Lower lobe of right lung (tissue), 2 donors: ENCODE data around the gene TRAPPC2. TPM values are rescaled to one million over a fixed set of nuclear protein-coding genes. Genes with fewer than 3 reads are reported as not detected.

ENCODE experiments used
- ATAC-seq, 2 donors: fragments of 200-7000 bp; cut with Tn5 transposase; one replicate each; pipeline ENCODE4 v1.9.1; 2020 to 2022; ENCODE audit warnings: mild to moderate bottlenecking in 2 of 2, moderate library complexity in 2 of 2
- DNase-seq: peaks from one replicate; pipeline ENCODE4 v3.0.0-alpha.2; 2020
- H3K27ac ChIP-seq: fragments of 200-600 bp; one replicate; pipeline ENCODE4 v1.8.0; 2022
- H3K27me3 ChIP-seq: fragments of 200-600 bp; one replicate; pipeline ENCODE4 v1.8.0; 2022; ENCODE audit warnings: low read depth
- H3K36me3 ChIP-seq: fragments of 200-600 bp; one replicate; pipeline ENCODE4 v1.8.0; 2022; ENCODE audit warnings: mild to moderate bottlenecking
- H3K4me1 ChIP-seq: fragments of 200-600 bp; one replicate; pipeline ENCODE4 v1.8.0; 2022
- H3K4me3 ChIP-seq: fragments of 200-600 bp; one replicate; pipeline ENCODE4 v1.8.0; 2022; ENCODE audit warnings: mild to moderate bottlenecking
- H3K9me3 ChIP-seq: fragments of 200-600 bp; one replicate; pipeline ENCODE4 v1.8.0; 2022
- intact Hi-C: fragments of 100-400 bp; cut with DNase I; formaldehyde crosslinking; loops from one replicate; pipeline ENCODE4 v1.11.0; 2022
- total RNA-seq: library from RNA; stranded (reverse); fragmentation: NEBNext Ultra II Directional; extraction: Animal tissue kit (Norgen Biotek cat#: 25700); gene quantifications from one replicate; pipeline ENCODE4 v1.2.1, GENCODE V29; 2021
- TF ChIP-seq, protein P1 (sequence below): fragments of 200-600 bp; IDR thresholded peaks from one replicate; pipeline ENCODE4 v1.8.0; 2022; ENCODE audit warnings: antibody characterized with exemption, mild to moderate bottlenecking
- donor health status: DM: no; HTN: yes; CAD: no; lungs with severe emphysema.

TRAPPC2 gene
- total RNA-seq, 1 donor from 2014 or later, result 15.8 TPM

DNA sequence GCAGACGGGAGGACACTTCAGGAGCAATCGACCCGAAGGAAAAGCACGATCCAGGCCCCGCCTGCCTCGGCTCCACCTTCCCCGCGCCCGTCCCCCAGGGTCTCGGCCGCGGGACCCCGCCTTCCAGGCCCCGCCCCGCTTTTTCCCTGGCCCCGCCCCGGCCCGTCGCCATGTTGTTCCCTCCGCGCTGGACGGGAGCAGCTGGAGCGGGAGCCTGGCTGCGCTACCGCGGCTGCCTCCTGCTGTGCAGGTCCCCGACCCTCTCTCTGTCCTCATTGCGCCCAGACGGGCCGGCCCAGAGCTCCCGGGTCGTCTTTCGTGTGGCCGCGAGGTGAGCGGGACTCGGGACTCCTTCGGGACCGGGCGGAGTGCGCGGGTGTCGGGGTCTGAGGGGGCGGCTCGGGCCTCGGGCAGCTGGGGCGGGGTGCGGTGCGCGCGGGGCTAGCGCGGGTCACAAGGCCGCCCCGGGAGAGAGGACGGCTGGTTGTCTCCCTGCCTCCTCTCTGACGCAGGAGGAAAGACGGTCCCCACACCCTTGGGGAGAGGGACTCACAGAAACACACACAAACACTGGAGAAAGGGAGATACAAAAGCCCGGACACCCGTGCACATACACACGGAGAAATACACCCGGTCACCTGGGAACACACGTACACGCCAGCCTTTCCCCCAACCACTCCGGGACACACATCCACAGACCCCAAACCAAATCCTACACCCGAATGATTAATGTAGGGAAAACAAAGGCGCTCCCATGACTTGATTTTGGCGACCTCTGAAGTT, 45.3 kb downstream of the TRAPPC2 start, which contains the start of gene RAB9A:
RAB9A (plus strand) TSS at position 171 of the 783 bp plus-strand sequence. CDS start 19,619 bp downstream, outside the sequence.
- DNase-seq (peak; percentile 86), ATAC-seq (peak; percentile 99)
- intact Hi-C loops, result no loop called here

DNA sequence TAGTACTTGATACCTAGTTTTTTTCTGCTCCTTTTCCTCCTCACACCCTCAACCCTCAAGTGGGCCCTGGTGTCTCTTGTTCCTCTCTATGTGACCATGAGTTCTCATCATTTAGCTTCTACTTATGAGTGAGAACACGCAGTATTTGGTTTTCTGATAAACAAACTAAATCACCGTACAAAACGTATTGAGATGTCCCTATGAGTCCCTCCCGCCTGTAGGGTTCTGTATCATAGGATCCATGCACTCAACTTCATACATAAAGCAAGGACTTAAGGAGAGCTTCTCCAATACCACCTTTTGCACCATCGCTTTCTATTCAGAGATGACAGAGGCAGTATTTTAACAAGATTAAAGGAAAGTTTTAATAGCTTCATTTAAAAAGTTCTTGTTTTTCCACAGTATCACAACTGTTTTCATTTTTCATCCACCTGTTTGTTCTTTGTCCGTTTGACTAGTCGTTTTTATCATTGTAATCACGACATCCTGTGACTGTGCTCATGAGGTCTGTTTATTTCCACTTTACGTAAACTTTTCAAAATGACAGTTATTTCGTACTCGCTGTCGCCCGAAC, 45.9 kb downstream of the TRAPPC2 start:
- Histone ChIP-seq H3K27me3 (no peaks in the 10 kb centered on the region), H3K4me3 (peak overlapping the region; percentile 63), H3K9me3 (no peaks in the 10 kb centered on the region), H3K4me1 (peaks cover 3% of the 10 kb centered on the region), H3K36me3 (no peaks in the 10 kb centered on the region), H3K27ac (peak overlapping the region; percentile 94)
- TF ChIP-seq, protein P1, sequence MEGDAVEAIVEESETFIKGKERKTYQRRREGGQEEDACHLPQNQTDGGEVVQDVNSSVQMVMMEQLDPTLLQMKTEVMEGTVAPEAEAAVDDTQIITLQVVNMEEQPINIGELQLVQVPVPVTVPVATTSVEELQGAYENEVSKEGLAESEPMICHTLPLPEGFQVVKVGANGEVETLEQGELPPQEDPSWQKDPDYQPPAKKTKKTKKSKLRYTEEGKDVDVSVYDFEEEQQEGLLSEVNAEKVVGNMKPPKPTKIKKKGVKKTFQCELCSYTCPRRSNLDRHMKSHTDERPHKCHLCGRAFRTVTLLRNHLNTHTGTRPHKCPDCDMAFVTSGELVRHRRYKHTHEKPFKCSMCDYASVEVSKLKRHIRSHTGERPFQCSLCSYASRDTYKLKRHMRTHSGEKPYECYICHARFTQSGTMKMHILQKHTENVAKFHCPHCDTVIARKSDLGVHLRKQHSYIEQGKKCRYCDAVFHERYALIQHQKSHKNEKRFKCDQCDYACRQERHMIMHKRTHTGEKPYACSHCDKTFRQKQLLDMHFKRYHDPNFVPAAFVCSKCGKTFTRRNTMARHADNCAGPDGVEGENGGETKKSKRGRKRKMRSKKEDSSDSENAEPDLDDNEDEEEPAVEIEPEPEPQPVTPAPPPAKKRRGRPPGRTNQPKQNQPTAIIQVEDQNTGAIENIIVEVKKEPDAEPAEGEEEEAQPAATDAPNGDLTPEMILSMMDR, result no peak
- ATAC-seq, result peak in 1 of 2 donors; percentile 18
- intact Hi-C loops, result no loop called here
- no peak for DNase-seq

More for the DNA sequence above, 45.3 kb downstream of the TRAPPC2 start, which contains the start of gene RAB9A:
- peak within 1 kb of the TSS; percentile 94 for H3K27ac ChIP-seq
- H3K36me3 ChIP-seq, result no peaks in the 10 kb centered on the region
- peak within 1 kb of the TSS; percentile 63 for H3K4me3 ChIP-seq
- no peaks in the 10 kb centered on the region for H3K9me3 ChIP-seq
- TF ChIP-seq, protein P1, result no peak
- no peaks in the 10 kb centered on the region for H3K27me3 ChIP-seq
- peaks cover 10% of the 10 kb centered on the region for H3K4me1 ChIP-seq

DNA sequence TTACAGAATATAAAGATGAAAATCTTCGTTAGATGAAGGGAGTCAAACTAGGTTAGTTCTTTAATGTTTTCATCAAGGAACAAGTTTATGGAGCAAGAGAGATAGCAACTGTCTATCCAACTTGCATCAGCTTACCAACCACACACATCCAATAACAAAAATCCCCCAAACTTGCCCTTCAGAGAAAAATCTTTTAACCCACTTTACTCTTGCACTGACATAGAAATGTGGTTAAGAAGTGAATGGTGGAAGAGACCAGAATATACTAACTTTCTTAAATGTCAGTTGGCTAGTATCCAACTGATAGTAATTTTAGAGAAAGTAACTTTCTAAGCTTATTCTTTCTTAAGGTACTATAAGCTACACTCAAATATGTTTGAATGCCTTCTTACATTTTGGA, 47.2 kb downstream of the TRAPPC2 start:
- Histone ChIP-seq H3K36me3 (no peaks in the 10 kb centered on the region), H3K27ac (no peak overlapping the region), H3K9me3 (no peaks in the 10 kb centered on the region), H3K27me3 (no peaks in the 10 kb centered on the region), H3K4me1 (no peaks in the 10 kb centered on the region), H3K4me3 (no peak overlapping the region)
- TF ChIP-seq, protein P1, result no peak
- DNase-seq, result no peak
- ATAC-seq, result no peak
- intact Hi-C loops, result no loop called here

DNA sequence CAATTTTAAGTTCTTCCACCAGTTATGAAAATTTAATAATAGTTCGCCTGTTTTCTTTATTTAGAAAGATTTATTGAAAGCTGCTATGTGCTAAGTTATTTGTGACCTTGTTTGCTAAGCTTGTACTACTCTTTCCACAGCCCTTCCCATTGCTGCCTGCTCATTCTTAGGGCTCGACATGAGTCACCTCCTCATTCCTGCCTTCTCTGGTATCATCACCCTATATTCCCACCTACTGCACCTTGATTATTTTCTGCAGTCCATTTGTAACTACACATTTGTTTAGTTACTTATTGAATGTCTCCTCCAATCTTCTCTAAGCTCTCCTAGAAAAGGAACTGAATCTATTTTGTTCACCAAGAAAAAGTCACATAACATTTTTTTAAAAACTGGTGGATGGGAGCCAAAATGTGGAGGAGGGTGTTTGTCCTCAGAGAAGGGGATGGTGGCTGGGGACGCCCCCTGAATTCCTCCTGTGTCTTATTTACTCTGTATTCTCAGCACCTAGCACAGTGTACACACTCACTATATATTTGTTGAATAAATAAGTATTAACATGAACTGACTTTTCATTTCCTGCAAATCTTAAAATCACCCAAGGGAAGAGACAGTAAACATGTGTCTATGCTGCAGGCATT, 49.2 kb downstream of the TRAPPC2 start:
- Histone ChIP-seq H3K27ac (no peak overlapping the region), H3K4me1 (no peaks in the 10 kb centered on the region), H3K4me3 (no peak overlapping the region), H3K9me3 (no peaks in the 10 kb centered on the region), H3K36me3 (no peaks in the 10 kb centered on the region), H3K27me3 (no peaks in the 10 kb centered on the region)
- TF ChIP-seq, protein P1, result no peak
- DNase-seq (no peak), ATAC-seq (no peak)
- intact Hi-C loops, result no loop called here

DNA sequence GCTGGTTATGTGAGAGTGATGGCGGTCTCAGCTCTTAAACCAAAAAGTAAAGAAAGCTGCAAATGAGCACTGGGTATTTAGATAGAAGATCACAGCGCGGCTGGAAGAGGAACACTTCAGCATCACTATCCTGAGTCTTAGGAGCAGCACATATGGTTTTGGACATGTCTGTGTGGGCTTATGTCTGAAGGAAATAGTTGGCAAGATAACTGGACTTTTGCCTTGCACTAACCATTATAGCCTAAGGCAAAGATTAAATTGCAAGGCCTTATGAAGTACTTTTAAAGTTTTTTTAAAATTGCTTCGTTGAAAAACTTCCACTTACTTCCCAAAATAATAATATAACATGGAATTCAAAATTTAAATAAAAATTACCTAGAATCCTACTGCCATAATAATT, 50.1 kb downstream of the TRAPPC2 start:
- Histone ChIP-seq H3K9me3 (no peaks in the 10 kb centered on the region), H3K27me3 (no peaks in the 10 kb centered on the region), H3K36me3 (no peaks in the 10 kb centered on the region), H3K4me1 (no peaks in the 10 kb centered on the region), H3K27ac (no peak overlapping the region), H3K4me3 (no peak overlapping the region)
- ATAC-seq, result no peak
- TF ChIP-seq, protein P1, result no peak
- intact Hi-C loops, result no loop called here
- no peak for DNase-seq
